ENCODE measurements around the gene FOXJ3. TPM values are rescaled to one million over a fixed set of nuclear protein-coding genes. Genes with fewer than 3 reads are reported as not detected.

Gene FOXJ3
- total and polyA plus RNA-seq, 2 donors (not counting 1 experiment from before 2014, with no cell fraction given): 22.6 to 29.5 TPM

DNA sequence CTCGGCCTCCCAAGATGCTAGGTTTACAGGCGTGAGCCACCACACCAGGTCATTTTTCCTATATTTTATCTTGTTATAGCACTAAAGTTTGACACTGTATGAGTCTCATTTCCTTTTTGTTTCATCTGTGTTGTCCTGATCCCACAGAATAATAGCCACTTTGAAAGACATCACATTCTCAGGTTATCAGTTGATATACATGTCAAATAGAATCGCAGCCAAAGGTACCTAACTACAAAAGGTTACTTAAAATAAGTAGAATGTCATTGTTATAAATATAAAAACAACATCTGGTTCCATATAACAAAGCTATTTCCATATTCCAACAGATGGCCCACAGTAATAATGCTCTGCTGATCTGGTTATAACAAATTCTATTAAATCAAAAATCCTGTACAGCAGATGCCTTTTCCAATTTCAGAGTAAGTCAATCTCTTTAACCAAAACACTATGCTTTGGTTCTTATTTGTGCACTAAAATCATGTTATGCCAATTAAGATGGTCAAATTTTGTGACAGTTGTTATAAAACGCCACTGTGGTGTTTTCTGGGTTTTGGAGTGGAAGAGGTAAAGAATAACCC, 6.0 kb downstream of the FOXJ3 start:
- Histone ChIP-seq H3K4me2 (ENCODE audit: extremely low read depth, insufficient read depth, low read length) (no peak overlapping the region), H3K4me1 (ENCODE audit: control insufficient read depth, extremely low read depth, insufficient read depth, low read length) (no peaks in the 10 kb centered on the region), H3K79me2 (ENCODE audit: control insufficient read depth, insufficient read depth, low read length) (peaks cover 93% of the 10 kb centered on the region), H4K20me1 (ENCODE audit: control insufficient read depth, extremely low read depth, insufficient read depth, low read length) (no peaks in the 10 kb centered on the region), H3K36me3 (ENCODE audit: control insufficient read depth, insufficient read depth, low read length) (no peaks in the 10 kb centered on the region), H2AFZ (ENCODE audit: low read length) (no peak overlapping the region), H3K9ac (ENCODE audit: insufficient read depth, low read length) (no peak overlapping the region), H3K4me3 (replicated peaks in 1 of 4; ENCODE audit: control extremely low read depth in 1 of 4, insufficient read depth in 1 of 4, low read depth in 3 of 4, low read length in 4 of 4) (no peak overlapping the region), H3K9me3 (ENCODE audit: control insufficient read depth, insufficient read depth, low read depth, low read length) (no peaks in the 10 kb centered on the region), H3K27ac (ENCODE audit: insufficient read depth, low read length) (no peak overlapping the region), H3K27me3 (ENCODE audit: control insufficient read depth, insufficient read depth, low read length) (no peaks in the 10 kb centered on the region)
- no peak for DNase-seq (ENCODE audit: low read depth in 2 of 2)
- no peak for TF ChIP-seq EZH2 (IDR thresholded peaks at IDR 0.05; ENCODE audit: low read length, missing control alignments)
- TF ChIP-seq, protein P1, sequence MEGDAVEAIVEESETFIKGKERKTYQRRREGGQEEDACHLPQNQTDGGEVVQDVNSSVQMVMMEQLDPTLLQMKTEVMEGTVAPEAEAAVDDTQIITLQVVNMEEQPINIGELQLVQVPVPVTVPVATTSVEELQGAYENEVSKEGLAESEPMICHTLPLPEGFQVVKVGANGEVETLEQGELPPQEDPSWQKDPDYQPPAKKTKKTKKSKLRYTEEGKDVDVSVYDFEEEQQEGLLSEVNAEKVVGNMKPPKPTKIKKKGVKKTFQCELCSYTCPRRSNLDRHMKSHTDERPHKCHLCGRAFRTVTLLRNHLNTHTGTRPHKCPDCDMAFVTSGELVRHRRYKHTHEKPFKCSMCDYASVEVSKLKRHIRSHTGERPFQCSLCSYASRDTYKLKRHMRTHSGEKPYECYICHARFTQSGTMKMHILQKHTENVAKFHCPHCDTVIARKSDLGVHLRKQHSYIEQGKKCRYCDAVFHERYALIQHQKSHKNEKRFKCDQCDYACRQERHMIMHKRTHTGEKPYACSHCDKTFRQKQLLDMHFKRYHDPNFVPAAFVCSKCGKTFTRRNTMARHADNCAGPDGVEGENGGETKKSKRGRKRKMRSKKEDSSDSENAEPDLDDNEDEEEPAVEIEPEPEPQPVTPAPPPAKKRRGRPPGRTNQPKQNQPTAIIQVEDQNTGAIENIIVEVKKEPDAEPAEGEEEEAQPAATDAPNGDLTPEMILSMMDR (conservative IDR thresholded peaks at IDR 0.05 in 1 of 2, IDR thresholded peaks at IDR 0.05 in 1 of 2; ENCODE audit: low read depth in 1 of 2, low read length in 2 of 2): no peak

DNA sequence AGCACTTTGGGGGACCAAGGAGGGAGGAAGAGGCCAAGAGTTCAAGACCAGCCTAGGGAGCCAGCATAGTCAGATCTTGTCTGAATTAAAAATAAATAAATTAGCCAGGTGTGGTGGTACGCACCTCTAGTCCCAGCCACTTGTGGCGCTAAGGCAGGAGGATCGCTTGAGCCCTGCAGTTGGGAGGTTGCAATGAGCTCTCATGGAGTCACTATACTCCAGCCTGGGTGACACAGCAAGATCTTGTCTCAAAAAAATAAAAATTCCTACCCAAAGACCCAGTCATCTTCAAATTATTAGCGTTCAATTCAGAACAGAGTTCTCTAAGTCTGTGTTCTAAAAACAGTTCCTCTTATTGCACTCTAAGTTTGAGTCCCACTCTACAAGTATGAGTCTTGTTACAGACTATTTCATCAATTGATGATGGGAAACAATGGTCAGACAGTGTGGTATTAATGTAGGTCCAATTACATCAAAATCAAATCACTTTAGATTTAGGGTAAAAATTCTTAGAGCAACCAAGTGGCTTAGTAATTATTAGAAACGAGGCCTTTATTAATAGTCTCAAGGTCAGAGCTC, 6.9 kb downstream of the FOXJ3 start:
- Histone ChIP-seq H3K79me2 (ENCODE audit: control insufficient read depth, insufficient read depth, low read length) (peaks cover 91% of the 10 kb centered on the region), H3K36me3 (ENCODE audit: control insufficient read depth, insufficient read depth, low read length) (no peaks in the 10 kb centered on the region), H3K4me2 (ENCODE audit: extremely low read depth, insufficient read depth, low read length) (no peak overlapping the region), H3K9ac (ENCODE audit: insufficient read depth, low read length) (no peak overlapping the region), H3K27ac (ENCODE audit: insufficient read depth, low read length) (no peak overlapping the region), H3K4me3 (replicated peaks in 1 of 4; ENCODE audit: control extremely low read depth in 1 of 4, insufficient read depth in 1 of 4, low read depth in 3 of 4, low read length in 4 of 4) (no peak overlapping the region), H3K27me3 (ENCODE audit: control insufficient read depth, insufficient read depth, low read length) (no peaks in the 10 kb centered on the region), H2AFZ (ENCODE audit: low read length) (no peak overlapping the region), H4K20me1 (ENCODE audit: control insufficient read depth, extremely low read depth, insufficient read depth, low read length) (peaks cover 2% of the 10 kb centered on the region), H3K9me3 (ENCODE audit: control insufficient read depth, insufficient read depth, low read depth, low read length) (no peaks in the 10 kb centered on the region), H3K4me1 (ENCODE audit: control insufficient read depth, extremely low read depth, insufficient read depth, low read length) (peaks cover 2% of the 10 kb centered on the region)
- no peak for DNase-seq (ENCODE audit: low read depth in 2 of 2)
- TF ChIP-seq, protein P1 (conservative IDR thresholded peaks at IDR 0.05 in 1 of 2, IDR thresholded peaks at IDR 0.05 in 1 of 2; ENCODE audit: low read depth in 1 of 2, low read length in 2 of 2): no peak
- TF ChIP-seq EZH2 (IDR thresholded peaks at IDR 0.05; ENCODE audit: low read length, missing control alignments): no peak

DNA sequence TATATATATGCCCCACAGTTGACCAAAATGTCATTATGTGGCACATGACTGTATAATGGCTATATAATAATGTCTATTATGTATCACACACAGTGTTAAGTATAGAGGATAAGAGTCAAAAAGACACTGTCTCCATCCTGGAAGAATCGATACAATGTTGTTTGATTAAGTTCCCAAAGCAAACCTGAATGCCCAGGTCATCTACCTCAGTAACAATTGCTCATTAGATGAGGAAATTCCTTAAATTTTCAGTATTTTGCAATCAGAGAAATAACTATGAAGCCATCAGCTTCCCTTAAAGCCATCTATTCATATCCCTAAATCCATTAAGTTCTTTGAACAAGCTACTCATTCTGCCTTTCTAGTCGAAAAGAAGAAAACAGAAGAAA, 10.0 kb downstream of the FOXJ3 start:
- Histone ChIP-seq H3K9me3 (ENCODE audit: control insufficient read depth, insufficient read depth, low read depth, low read length) (no peaks in the 10 kb centered on the region), H3K79me2 (ENCODE audit: control insufficient read depth, insufficient read depth, low read length) (peaks cover 86% of the 10 kb centered on the region), H3K9ac (ENCODE audit: insufficient read depth, low read length) (no peak overlapping the region), H3K4me2 (ENCODE audit: extremely low read depth, insufficient read depth, low read length) (no peak overlapping the region), H3K27ac (ENCODE audit: insufficient read depth, low read length) (no peak overlapping the region), H3K27me3 (ENCODE audit: control insufficient read depth, insufficient read depth, low read length) (no peaks in the 10 kb centered on the region), H3K4me3 (replicated peaks in 1 of 4; ENCODE audit: control extremely low read depth in 1 of 4, insufficient read depth in 1 of 4, low read depth in 3 of 4, low read length in 4 of 4) (no peak overlapping the region), H2AFZ (ENCODE audit: low read length) (no peak overlapping the region), H3K36me3 (ENCODE audit: control insufficient read depth, insufficient read depth, low read length) (no peaks in the 10 kb centered on the region), H3K4me1 (ENCODE audit: control insufficient read depth, extremely low read depth, insufficient read depth, low read length) (peaks cover 4% of the 10 kb centered on the region), H4K20me1 (ENCODE audit: control insufficient read depth, extremely low read depth, insufficient read depth, low read length) (peaks cover 2% of the 10 kb centered on the region)
- TF ChIP-seq EZH2 (IDR thresholded peaks at IDR 0.05; ENCODE audit: low read length, missing control alignments): no peak
- TF ChIP-seq, protein P1 (conservative IDR thresholded peaks at IDR 0.05 in 1 of 2, IDR thresholded peaks at IDR 0.05 in 1 of 2; ENCODE audit: low read depth in 1 of 2, low read length in 2 of 2): no peak
- DNase-seq (ENCODE audit: low read depth in 2 of 2): no peak
